HL-60/S4 (cell line): ENCODE results near the gene NUDT8.
"Not testable (repeated sequence)": the region's sequence is repeated elsewhere in the genome, so short reads cannot be mapped to it uniquely, and the experiment has no call there.

Experiments
- in situ Hi-C: fragments of 300-500 bp; cut with MboI; formaldehyde crosslinking; loops from 2 replicates; pipeline ENCODE4 v1.14.3; 2022; ENCODE audit warnings: low sequenced_read_pairs

NUDT8 gene

DNA sequence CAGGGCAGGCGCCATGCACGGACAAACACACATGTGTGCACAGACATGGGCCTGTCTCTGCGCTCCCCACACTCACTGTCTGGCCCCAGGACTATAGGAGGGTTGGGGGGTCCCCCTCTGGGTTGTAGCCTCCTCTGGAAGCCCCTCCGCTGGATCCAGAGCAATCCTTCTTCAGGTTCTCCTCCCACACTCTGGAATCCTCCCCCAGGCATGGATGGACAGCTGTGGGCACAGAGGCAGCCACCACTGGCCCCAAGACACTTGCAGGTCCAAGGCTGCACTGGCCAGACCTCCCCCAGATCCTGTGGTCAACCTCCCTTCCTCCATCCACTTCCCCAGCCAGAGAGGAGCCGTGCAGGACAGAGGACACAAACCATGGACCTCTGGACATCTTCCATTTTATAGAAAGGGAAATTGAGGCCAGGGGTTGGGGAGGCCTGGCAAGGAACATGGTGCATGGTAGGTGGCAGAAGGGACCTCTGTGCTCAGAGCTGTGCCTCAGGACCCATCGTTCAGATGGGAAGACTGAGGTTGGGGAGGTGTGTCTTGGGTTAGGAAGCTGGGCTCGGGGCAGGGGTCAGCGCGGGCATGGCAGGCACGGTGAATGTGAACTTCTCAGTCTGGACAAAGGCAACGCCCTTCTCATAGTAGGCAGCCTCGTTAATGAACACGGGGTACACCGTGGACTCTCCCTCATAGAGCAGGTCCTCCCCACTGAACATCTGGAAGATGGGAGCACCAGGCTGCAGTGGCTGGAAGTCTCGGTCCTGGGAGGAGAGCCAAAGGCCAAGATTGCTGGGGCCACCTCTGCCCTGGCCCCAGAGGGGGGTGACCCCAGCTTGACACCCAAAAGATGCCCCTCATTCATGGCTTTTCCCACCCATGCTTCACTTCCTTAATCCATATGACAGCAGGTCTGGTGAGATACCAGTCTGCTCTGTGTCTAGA, 12.7 kb upstream of the NUDT8 start:
- in situ Hi-C loops, result no loop called here

DNA sequence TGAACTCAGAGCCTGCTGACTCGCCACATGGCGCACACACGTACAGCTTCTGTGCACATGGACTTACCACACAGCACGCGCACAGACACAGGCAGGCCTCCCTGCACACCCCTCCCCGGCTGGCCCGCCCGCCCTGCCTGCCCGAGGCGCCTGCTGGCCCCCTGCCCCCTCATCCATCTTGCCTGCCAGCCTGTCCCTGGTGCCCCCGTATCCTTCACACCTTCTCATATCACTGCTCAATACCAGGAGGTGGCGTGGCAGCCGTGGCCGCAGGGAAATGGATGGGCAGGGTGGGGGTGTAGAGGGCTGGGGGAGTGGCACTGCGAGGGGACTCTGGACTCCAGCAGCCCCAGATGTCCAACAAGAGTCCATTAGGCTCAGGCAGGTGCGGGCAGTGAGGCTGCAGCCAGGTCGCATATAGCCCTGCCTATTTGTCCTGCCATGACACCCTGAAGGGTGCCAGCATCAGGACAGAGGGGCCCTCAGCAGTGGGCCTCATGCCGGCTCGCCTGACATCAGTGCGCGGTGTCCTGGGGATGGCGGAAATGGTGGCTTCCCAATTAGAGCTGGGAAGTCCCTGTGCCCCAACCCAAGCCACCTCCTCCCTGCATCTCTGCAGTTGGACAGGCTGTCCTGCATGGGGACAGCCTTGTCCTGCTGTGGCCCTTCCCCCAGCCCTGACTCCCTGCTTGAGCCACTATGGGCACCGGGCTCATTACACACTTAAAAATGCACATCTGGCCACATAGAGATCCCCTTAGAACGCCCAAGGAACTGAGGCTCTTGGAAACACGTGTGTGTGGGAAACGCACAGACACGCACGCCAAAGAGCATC, 11.8 kb upstream of the NUDT8 start:
- in situ Hi-C loops, result no loop called here

DNA sequence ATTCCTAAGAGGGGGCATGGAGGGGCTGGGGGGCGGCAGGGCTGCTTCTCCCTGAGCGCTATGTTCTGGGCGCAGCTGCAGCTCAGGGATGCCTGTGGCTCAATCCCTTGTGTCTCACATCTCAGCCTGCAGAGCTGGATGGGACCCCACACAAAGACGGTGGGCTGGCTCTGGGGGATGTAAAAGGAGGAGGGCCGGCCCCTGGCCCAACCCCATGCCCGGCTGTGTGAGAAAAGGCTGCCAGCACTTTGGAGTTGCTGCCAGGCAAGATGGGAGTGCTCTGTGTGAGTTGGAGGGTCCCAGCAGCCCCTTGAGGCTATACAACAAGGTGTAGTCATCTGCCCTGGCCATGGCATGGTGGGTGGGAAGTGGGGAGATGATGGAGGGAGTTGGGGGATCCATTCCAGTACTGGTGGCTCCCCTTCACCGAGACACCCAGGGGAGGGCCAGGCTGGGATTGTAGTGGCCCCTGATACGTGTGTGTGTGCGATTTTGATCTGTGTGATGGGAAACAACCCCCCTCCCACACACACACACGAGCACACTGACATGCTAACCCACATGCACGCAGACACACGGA, 11.1 kb upstream of the NUDT8 start:
- in situ Hi-C loops, result no loop called here

DNA sequence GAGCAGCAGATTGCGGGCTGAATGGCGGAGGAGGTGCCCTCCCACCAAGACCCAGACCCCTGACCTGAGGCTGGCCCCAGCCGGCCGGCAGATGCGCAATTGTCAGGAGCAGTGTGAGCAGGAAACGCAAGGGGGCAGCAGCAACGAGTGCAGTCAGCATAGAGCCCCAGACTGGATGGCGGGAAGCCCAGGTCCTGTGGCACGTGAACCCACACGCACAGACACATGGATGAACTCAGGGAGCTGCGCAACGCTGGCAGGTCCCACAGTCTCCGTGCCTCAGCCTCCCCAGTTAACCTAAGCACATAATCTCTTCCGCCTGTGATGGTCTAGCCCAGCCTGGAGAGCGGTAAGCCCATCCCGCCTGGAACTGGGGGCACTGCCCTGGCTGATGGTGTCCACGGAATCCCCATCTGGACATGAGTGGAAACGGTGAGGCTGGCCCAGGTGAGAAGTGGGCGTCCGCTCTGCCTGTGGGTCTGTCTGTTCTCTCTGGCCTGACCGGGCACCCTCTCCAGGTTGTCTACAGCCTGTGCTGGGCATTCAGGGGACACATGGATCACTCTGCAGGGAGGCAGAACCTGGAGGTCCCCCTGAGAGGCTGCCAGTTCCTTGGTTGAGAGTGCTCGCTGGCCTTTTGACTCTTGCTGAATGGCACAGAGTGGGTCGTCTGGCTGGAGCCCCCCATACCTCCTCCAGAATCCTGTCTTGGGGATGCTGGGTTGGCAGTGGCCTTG, 10.5 kb upstream of the NUDT8 start:
- in situ Hi-C loops, result no loop called here

DNA sequence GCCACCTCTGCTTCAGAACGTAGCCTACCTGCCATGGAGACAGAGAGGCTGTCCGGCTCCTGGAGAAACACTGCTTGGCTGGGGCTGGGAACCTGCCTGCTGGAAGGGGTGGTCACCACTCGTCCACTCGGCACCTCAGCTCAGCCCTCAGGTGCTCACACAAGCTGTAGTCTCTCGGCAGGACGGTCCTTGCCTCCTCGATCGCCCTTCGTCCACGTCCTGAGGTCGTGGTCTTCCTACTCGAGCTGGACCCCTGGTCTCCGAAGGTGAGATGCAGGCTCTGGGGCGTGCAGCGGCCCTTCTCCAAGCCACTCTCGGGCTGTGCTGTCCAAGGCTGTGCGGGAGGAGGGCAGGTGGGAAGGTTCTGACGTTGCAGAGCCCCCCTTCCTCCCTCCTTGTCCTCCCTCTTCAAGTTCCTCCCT, 9.7 kb upstream of the NUDT8 start, which contains the start of gene TBX10:
TBX10 (minus strand) TSS at position 326 of the 422 bp plus-strand sequence; CDS start at position 35, 291 bp downstream.
- in situ Hi-C loops, result no loop called here

DNA sequence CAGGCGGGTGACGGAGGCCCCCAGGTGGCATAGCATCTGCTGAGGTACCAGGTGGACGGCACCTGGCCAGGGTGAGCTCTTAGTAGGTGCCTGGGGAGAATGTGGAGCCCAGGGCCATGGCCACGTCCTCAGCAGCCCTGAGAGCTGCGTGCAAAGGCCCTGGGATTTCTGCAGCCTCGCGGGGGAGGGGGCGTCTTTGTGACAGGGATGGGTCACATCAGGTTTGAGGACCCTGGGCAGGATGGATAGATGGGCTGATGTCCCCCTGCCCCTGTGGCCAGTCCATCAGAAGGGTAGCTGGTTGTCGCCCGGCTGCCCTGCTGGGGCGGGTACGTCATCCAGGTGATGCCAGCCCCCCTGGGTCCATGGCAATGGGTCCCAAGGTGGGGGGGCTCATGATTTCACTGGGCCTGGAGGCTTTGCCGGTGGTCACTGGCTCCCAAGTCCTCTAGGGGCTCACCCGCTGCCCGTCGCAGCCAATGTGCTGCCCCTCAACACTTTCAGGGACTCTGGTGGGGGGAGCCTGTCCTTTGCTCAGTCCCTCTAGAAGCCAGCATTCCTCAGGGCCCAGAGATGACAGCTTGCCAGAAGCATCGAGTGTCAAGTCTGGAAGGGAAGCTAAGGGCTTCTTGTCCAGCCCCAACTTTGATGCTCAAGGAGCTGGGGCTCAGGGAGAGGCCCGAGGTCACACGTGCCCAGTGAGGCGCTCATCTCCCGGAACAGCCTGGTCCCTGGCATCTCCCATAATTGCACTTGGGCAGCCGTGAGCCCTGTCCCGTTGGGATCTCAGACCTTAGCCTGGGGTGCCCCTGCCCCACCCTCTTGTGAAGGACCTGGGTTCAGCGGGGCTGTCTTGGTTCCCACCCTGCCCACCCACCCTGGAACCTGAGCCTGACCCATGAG, 9.0 kb upstream of the NUDT8 start:
- in situ Hi-C loops, result no loop called here

DNA sequence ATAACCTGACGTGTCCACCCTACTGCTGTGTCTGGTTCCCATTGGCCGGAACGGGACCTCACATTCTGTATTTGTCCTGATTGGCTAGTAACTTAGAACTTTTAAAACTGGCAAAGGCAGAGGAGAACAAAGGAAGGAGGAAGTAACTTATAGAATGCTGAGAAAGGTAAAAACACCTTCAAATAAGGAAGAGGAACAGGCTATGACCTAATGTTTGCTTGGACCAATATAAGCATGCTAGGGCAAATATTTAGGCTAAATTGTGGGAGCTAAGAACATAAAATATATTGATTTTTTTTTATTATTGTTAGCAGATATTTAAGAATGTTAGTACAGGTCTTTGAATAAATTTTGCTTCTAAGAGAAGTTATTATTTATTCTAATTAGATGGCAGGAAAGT, 7.7 kb upstream of the NUDT8 start:
- in situ Hi-C loops, result not testable (repeated sequence)

DNA sequence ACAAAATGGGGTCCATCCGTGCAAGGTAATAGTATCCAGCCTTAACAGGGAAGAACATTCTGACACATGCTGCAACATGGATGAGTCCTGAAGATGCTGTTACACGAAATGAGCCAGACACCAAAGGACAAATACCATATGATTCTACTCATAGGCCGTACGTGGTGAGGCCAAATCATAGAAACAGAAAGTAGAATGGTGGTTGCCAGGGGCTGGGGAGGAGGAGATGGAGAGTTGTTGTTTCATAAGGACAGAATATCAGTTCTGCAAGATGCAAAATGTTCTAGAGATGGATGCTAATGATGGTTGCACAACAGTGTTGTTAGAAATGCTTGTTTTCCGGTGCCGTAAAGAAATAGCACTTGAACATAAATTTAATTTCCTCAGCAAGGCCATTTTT, 7.2 kb upstream of the NUDT8 start:
- in situ Hi-C loops, result no loop called here

DNA sequence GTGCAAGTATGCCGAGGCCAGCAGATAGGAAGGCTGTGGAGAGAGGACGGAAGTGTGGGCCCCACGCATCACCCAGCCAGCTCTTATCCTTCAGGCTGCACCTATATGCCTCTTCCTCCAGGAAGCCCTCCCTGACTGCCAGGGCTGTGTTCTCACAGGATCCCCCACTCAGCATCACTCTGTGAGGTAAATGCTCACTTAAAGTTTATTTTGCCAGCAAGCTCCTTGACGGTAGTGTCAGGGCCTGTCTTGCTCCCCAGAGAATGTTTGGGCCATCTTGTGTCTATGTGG, 5.4 kb upstream of the NUDT8 start:
- in situ Hi-C loops, result no loop called here

DNA sequence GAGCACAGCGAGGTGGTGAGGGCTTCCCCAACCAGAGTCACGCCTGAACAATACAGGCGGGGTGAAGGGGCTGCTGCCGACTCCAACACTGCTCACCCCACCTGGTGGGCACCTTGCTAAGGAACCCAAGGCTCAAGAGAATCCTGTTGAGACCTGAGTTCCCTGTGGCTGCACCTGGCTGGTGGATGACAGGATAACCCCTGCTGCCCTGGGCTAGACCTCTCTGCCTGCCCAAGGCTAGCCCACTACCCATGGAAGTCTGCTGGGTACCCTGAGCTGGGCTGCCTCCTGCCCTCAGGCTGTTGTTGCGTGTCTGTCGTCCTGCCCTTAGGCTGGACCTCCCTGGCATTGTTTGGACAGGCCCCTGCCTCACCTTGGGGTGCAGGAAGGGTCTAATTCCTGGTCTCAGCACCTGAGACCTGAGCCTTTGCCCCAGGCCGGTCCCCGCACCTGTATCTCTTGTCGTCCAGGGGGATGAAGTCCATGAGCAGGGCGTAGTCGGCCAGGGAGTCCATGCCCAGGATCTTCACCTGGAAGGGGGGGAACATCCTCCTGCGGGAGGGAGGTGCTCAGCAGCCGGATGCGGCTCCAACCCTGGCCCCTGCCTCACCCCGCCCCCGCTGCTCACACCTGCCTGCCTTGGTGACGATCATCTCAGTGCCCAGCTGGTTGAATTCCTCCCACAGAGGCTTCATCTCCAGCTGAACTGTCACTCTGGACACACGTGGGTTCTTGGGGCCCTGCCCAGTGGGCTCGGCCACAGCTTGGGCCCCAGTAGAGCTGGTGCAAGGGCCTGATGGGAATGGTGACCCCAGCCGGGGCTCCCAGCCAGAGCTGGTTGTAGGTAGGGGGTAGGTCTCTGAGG, 4.9 kb upstream of the NUDT8 start:
- in situ Hi-C loops, result no loop called here

DNA sequence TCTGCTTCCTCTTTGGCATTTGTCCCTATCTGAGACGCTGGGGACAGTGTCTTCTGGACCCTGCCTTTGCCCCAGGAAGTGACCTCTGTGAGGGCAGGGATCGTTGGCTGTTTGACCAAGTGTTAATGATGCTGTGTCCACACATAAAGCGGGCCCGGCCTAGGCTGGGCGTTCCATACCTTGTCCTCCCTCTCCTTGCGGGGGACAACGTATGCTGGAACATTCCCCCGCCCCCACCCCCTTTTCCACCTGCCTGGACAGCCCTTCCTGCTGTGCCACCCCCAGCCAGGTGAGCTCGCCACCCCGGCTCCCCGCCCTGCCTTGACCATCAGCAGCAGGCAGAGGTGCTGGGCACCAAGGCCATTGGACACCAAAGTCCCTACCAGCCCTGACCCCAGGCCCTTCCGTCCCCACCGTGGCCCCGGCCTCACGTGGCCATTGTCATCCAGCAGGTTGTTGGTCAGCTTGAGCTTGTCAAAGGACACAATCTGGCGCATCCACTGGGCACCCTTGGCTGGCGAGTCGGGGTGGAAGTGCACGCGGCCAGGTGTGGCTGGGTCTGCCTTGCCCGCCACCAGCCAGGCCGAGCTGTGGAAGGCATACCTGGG, 4.1 kb upstream of the NUDT8 start:
- in situ Hi-C loops, result no loop called here

DNA sequence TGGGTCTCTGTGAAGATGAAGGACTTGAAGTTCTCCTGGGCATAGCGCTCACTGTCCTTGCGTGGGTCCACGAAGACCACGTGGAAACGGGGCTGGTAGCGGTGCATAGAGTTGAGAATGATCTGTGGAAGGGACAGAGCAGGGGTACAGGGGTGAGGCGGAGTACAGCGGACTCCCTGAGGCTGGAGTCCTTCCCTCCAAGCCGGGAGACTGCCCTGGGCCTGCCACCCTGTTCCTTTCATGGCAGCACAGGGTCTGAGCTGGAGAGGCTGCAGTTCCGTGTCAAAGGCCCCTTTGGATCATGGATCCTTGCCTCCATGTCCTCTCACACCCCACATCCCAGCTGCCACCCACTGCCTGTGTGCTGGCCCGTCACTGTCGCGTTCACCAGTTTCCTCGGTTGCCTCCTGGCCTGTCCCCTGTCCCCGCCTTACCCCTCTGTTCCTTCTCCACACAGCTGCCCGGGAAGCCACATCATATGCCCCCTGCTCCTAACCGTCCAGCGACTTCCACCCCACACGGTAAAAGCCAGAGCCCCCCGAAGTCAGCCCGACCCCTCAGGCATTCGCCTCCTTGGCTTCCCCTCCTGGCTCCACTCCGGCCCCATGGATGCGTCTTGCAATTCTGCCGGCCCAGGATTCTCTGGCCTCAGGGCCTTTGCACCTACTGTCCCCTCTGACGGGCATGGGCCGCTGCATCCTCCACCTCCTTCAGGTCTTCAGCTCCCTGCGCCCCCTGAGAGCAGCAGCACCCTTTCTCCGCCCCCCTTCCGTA, 3.4 kb upstream of the NUDT8 start:
- in situ Hi-C loops, result no loop called here

DNA sequence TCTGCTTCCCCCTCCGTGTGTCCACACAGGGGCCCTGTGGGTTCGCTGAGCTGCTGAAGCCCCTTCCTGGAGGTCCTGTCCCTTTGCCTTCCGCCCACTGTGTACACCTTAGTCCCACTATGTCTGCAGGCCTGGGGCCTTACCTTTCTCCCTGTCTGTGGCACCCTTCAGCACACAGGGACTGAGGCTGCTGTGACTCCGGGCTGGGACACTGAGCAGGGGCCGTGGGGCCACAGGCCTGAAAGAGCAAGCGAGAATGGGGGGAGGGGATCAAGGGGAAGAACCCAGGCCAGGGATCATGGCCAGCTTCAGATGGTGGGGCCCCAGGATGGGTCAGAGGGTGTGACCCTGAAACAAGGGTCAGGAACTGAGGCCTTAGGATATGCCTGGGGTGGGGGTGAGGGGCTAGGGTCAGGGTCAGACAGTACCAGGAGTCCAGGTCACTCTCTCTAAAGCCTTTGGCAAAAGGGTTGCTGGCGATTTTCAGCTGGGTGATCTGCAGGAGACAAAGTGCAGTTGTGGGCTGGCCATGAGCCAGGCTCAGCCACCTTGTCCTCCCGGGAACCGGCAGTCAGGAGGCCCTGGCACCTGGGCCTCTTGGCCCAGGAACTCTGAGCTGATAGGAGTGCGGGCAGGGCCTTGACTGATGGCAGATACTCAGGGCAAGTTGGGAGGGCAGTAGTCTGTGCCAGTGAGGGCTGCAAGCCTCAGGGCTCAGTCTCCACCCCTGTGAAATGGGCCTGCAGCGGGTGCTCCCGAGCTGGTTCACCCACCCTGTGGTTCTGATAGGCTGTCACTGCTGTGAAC, 2.6 kb upstream of the NUDT8 start:
- in situ Hi-C loops, result no loop called here

DNA sequence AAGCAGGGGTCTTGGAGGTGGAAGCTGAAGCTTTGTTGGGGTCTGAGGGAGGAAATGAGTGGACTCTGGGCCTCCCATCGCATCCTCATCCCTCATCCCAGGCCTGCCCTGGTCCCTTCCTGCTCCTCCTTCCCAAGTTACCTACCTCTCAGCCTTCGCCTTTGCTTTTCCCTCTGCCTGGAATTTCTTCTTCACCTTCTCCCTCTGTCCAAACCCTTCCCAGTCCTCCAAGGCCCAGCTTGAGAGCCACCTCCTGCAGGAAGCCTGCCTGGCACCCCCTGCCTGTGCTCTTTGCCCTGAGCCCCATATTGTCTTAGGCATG, 2.1 kb upstream of the NUDT8 start:
- in situ Hi-C loops, result no loop called here

DNA sequence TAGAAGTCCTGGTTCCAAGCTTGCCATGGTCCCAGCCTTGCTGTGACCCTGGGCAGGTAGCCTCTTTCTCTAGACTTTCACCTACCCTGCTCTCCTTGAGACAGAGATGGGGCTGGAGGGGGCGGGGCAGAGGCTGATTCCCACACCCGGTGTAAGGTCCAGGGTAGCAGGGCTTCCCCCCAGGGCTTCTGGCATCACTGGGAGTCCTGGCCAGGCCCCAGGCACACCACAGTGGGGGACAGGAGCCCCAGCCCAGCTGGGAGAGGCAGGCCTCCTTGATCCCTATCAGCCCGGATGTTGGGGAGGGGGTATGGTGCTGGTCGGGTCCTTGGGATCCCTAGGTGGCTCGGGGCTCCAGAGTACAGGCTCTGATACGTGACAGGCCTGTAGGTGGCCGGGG, 1.7 kb upstream of the NUDT8 start:
- in situ Hi-C loops, result no loop called here

DNA sequence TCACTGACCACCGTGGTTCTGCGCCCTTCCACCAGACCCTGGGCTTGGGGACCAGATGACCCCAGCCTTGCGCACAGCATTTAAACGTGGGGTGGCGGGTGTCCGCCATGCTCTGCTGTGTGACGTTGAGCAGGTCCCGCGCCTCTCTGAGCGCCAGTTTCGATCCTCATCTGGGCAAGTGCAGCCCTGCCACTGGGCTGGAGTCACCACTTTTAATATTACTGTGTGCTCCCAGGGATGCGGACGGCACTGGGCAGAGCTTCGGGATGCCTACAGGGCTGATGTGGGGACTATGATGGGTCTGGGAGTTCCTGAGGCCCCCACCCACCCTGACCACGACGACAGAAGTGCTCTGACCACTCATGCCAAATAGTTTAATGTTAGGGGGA, 1.2 kb upstream of the NUDT8 start:
- in situ Hi-C loops, result no loop called here

DNA sequence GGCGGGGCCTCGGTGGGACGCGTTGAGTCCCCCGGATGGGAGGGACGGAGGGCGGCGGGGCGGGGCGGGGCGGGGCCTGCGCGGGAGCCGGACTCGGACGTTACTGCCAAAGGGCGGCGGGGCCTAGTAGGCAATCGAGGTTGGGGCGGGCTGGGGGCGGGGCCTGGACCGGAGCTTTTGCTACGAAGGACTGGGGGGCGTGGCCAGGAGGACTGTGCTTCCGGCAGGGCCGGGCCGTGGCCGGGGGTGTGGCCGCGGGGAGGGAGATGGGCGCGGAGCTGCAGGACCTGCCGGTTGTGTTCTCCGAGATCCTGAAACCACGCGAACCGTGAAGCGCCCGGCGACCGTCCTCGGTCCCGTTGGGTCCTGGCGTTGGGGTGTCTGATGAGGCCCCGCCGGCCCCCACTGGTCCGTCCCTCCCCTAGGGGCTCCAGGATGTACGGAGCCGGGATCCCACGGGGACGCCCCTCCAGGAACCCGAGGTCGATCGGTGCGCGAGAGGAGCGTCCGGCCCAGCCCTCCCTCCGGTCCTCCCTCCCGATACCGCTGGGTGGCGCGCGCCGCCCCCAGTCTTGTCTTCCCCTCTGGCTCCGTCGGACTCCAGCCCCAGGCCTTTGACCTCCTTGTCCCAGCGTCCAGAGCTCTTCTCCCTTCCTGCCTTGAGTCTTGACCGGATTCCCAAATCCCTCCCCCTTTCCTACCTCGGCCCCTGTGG, 648 bp upstream of the NUDT8 start:
- in situ Hi-C loops, result no loop called here
